Progenitor cell of endocrine pancreas (in vitro differentiated cells): ENCODE measurements around the gene ADARB2. TPM values are rescaled to one million over a fixed set of nuclear protein-coding genes. Genes with fewer than 3 reads are reported as not detected.

Source experiments
- DNase-seq: peaks from one replicate; pipeline ENCODE4 v3.0.0; 2021; ENCODE audit warnings: low spot score; ENCODE audit not compliant: unreplicated experiment
- H3K27ac Mint-ChIP-seq: 2 replicates; pipeline ENCODE4 v1.8.0; 2021; ENCODE audit warnings: mild to moderate bottlenecking, moderate library complexity, mixed read lengths
- H3K27me3 Mint-ChIP-seq: 2 replicates; pipeline ENCODE4 v1.8.0; 2021; ENCODE audit warnings: mixed read lengths
- H3K36me3 Mint-ChIP-seq: 2 replicates; pipeline ENCODE4 v1.8.0; 2022; ENCODE audit warnings: mixed read lengths; ENCODE audit not compliant: insufficient read depth
- H3K4me1 Mint-ChIP-seq: 2 replicates; pipeline ENCODE4 v1.8.0; 2021; ENCODE audit warnings: low read depth, mixed read lengths
- H3K4me3 Mint-ChIP-seq: 2 replicates; pipeline ENCODE4 v1.8.0; 2021; ENCODE audit warnings: low read depth, mild to moderate bottlenecking, moderate library complexity, mixed read lengths
- H3K9me3 Mint-ChIP-seq: 2 replicates; pipeline ENCODE4 v1.8.0; 2021; ENCODE audit warnings: low read depth, mixed read lengths
- CTCF ChIP-seq: fragments of 200-600 bp; sonication (generic); IDR thresholded peaks from one replicate; pipeline ENCODE4 v1.5.0; 2021; ENCODE audit warnings: antibody characterized with exemption, mild to moderate bottlenecking; ENCODE audit not compliant: unreplicated experiment
- total RNA-seq: library from RNA; stranded (reverse); gene quantifications from 2 replicates; pipeline ENCODE4 v1.2.1, GENCODE V29; 2021

Gene ADARB2
- total RNA-seq, 1 donor from 2014 or later: 1.3 TPM

- no peaks in the 10 kb centered on the region for H3K36me3 Mint-ChIP-seq
- H3K4me1 Mint-ChIP-seq: peaks cover 3% of the 10 kb centered on the region
- TF ChIP-seq CTCF: peak; percentile 74
- H3K27me3 Mint-ChIP-seq: peaks cover 17% of the 10 kb centered on the region
- no peak overlapping the region for H3K27ac Mint-ChIP-seq
- no peaks in the 10 kb centered on the region for H3K9me3 Mint-ChIP-seq
- DNase-seq: peak; percentile 25
- H3K4me3 Mint-ChIP-seq: peak overlapping the region; percentile 40
Observed at GRCh38 chr10:1715821-1716220, 21.5 kb downstream of the ADARB2 start.

DNA sequence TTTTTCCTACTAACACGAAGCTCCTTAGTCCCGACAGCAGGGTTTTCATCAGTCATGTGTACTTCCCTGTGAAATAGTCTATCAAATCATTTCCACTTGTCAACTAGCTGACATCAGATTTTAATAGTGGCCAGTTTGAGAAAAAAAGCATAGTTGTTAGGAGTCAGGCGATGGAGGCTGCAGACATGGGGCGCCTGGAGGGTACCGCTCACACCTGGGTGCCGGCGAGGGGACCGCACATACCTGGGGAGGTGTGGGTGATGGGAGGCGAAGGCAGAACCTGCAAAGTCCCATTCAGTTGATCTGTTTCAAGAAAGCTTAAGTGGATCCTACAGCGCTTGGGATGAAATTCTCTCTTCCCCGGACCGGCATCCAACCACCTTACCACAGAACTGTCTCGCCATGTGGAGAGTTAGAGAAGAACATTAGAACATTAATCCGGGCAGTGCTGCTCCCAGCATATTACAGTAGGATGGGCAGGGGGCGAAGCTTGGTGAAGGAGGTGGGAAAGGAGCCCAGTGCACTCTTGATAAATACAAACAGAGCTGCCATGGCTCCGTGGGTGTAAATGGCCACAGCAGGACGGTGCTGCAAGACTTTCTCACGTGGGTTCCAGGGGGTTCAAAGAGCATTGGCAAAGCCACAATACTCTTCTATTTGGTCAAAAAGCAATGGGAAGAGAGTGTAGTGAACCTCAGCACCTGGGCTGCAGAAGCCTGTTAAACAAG is 24.2 kb downstream of the ADARB2 start:
- Mint-ChIP-seq H3K9me3 (no peaks in the 10 kb centered on the region), H3K4me1 (peaks cover 3% of the 10 kb centered on the region), H3K27me3 (peaks cover 20% of the 10 kb centered on the region), H3K36me3 (no peaks in the 10 kb centered on the region), H3K4me3 (no peak overlapping the region), H3K27ac (no peak overlapping the region)
- DNase-seq: no peak
- no peak for TF ChIP-seq CTCF

- Mint-ChIP-seq H3K36me3 (no peaks in the 10 kb centered on the region), H3K4me3 (no peak overlapping the region), H3K27ac (no peak overlapping the region), H3K4me1 (peaks cover 3% of the 10 kb centered on the region), H3K27me3 (peaks cover 14% of the 10 kb centered on the region), H3K9me3 (no peaks in the 10 kb centered on the region)
- no peak for TF ChIP-seq CTCF
- DNase-seq: no peak
Observed at GRCh38 chr10:1712314-1712713, 25.0 kb downstream of the ADARB2 start.

GRCh38 chr10:1709161-1709560 is 28.2 kb downstream of the ADARB2 start:
- no peak for TF ChIP-seq CTCF
- H3K4me1 Mint-ChIP-seq: no peaks in the 10 kb centered on the region
- H3K27ac Mint-ChIP-seq: no peak overlapping the region
- H3K27me3 Mint-ChIP-seq: peaks cover 9% of the 10 kb centered on the region
- H3K36me3 Mint-ChIP-seq: no peaks in the 10 kb centered on the region
- no peak overlapping the region for H3K4me3 Mint-ChIP-seq
- H3K9me3 Mint-ChIP-seq: peaks cover 7% of the 10 kb centered on the region
- DNase-seq: no peak

DNA sequence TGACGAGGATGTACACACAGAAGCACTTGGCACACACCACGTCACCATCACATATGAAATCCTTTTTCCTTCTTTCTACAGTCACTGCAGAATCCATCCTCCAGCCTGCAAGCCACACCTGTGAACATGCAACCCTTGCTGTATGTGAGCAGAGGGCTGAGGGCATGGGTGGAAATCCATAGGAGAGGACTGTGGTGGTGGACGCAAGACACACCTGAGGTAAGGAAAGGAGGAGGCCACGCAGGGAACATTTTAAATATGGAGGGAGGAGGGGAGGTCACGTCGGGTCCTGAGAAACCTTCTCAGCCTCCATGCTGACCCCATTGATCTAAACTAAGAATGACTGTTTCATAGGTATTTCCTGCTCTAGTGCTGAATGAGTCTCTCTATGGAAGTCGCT is 28.6 kb downstream of the ADARB2 start:
- no peak overlapping the region for H3K4me3 Mint-ChIP-seq
- peaks cover 7% of the 10 kb centered on the region for H3K9me3 Mint-ChIP-seq
- H3K27me3 Mint-ChIP-seq: peaks cover 9% of the 10 kb centered on the region
- DNase-seq: no peak
- no peak for TF ChIP-seq CTCF
- H3K36me3 Mint-ChIP-seq: no peaks in the 10 kb centered on the region
- no peak overlapping the region for H3K27ac Mint-ChIP-seq
- no peaks in the 10 kb centered on the region for H3K4me1 Mint-ChIP-seq
